CD1c-positive myeloid dendritic cell (primary cell): ENCODE results near the gene ALDH7A1.

Source experiments
- DNase-seq: peaks from one replicate; pipeline ENCODE4 v3.0.0-alpha.2; 2016; ENCODE audit errors: extremely low spot score

Gene ALDH7A1

DNA sequence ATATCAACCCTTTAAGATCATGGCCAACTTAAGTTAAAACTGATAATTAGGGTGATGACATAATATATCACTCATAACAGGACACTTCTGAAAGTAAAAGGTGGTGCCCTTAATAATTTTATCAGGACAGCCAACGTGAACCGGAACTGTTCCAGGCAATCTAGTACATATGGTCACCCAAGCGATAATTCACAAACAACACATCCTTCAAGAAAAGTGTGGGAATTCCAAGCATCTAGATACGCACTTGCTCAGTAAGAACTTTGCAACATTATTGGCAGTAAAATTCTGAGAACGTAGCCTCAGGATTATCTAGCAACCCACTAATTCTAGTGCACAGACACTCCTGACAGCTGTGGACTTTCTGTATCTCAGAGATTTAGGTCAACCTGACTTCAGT, 85.7 kb downstream of the ALDH7A1 start:
- no peak for DNase-seq

DNA sequence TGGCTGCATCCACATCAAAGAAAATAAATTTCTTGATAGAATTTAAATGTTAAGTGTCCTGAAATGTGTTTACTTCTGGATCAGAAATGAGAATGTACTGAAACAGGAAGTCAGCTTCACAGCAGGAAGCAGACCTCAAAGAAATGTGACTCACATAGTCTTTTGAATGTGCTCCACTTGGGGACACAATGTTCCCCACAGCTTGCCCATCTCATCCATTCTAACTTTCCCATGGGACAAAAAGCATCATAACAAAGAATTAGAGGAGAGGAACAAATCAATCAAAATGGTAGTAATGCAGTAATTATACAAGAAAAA, 86.1 kb downstream of the ALDH7A1 start:
- peak; percentile 25 for DNase-seq

DNA sequence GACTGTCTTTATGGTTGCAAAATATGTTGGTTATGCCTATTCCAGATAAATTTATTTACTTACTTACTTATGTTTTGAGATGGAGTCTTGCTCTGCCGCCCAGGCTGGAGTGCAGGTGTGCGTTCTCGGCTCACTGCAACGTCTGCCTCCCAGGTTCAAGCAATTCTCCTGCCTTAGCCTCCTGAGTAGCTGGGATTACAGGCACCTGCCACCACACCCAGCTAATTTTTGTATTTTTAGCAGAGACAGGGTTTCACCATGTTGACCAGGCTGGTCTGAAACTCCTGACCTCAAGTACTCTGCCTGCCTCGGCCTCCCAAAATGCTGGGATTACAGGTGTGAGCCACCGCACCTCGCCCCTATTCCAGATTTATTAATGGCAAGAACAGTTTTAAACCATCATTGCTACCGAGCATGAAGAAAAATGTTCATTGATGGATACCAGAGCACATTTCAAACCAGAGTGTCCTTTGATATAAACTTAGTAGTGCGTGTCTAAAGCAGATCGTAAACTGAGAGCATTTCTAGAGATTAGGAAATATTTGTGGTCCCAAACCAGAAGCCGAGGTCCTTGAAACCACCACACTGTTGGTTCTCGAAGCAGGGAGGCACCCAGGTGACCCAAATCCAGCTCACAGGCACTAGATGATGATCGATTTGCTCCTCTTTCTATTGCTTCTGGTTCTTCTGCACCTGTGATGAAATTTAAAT, 86.6 kb downstream of the ALDH7A1 start:
- no peak for DNase-seq

DNA sequence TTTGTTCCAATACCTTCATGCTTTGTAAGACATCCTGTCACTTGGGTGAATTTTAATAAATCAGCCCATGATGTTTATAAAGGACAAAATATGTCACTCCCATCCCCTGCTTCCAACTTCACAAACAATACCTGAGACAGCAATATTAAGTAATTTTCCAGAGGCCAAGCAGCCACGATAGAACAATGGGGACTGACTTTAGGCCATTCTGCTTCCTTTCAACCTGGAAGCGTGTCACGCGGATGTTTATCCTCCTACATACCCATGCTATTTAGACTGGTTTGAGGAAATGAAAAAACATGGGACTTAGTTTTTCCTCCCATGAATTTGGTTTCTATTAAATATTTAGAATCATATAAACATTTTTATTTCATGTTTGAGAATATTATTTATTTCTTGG, 88.9 kb downstream of the ALDH7A1 start:
- no peak for DNase-seq

DNA sequence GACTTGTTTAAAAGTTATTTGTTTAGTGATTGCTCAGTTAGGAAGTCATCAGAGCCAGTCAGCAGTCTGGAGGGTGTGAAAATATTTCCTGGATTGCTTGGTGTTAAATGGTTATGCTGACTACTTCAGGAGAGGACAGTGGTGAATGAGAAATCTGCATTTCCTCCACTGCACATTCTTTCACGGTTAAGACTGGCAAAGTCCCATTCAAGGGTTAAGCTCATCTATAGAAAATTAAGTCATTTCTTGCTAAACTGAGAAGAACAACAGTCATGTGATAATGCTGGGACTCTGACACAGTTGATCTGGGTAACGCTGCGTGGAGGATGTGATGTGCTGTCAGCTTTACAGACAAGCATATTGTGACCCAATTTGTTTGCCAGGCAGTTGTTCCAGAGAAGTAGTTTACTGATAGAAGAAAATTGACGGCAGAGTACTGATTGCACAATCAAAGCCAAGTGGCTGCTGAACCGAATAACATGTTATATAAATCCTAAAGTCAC, 91.4 kb downstream of the ALDH7A1 start:
- no peak for DNase-seq

DNA sequence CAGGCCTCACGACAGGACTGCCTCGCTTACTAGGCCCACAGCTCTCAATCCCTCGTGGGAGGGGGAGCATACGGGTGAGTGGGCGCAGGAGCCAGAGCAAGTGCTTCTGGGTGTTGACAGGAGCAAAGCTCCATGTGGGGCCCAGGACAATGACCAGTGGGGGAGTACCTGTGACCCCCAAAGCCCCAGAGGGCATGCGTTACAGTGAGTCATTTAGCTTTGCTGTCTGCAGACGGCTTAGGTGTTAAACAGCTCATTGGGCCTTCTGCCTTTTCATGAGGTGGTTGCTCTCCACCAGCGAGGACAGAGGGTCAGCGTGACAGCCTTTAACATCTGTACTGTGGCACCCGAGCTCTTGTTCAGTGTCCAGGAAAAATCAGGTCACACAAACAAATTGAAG, 93.6 kb downstream of the ALDH7A1 start:
- no peak for DNase-seq

DNA sequence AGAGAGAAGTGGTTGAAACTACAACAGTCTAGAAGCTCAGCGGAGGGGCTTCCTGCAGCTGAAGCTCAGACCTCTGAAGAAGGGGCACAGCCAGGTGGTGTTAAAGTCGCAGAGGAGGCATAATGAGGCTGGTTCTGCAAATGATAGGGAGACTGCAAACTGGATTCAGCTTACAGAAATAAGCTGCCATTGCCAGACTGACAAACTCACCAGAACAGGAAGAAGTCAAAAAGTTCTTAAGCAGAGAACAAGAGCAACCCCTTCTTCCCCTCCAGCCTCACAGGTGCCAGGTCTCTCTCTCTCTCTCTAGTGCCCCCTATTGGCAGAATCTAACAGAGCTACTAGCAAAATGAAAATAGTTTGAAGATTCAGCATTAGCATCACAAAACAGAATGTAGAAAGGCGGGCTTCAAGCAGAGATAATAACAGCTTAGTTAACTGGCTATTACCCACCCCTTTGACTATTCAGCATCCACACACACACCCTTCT, 95.1 kb downstream of the ALDH7A1 start:
- DNase-seq = peak; percentile 45

DNA sequence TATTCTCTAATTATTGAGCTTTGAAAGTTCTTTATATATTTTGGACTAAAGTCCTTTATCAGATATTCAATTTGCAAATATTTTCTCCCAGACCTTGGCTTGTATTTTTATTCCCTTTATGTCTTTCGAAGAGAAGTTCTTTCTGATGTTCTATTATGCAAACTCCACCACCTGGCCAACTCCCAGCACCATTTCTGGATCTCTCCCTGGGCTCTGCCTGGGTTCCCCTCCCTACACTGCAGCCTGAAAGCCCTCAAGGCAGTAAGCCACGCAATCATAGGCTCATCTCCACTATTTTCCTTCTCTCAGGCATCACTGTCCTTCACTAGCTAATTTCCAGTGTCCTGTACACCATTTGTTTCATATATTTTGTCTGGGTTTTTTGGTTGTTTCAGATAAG, 95.7 kb downstream of the ALDH7A1 start:
- no peak for DNase-seq

DNA sequence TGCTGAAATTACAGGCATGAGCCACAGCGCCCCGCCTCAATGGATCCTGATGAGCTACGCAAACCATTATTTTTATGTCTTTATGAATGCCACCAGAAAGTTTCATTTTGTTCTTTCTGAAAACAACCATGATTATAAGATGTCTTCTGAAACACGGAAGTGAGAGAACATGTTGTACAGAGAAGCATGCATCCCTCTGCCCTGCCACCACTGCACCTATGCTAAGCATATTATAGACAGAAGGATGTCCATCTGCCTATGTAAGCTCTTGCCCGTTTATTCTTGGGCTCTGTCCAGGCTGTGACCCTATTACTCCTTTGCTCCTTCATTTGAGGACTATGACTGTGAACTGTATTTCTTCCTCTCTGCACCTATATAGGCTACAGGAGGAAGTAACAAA, 97.5 kb downstream of the ALDH7A1 start:
- DNase-seq = no peak

DNA sequence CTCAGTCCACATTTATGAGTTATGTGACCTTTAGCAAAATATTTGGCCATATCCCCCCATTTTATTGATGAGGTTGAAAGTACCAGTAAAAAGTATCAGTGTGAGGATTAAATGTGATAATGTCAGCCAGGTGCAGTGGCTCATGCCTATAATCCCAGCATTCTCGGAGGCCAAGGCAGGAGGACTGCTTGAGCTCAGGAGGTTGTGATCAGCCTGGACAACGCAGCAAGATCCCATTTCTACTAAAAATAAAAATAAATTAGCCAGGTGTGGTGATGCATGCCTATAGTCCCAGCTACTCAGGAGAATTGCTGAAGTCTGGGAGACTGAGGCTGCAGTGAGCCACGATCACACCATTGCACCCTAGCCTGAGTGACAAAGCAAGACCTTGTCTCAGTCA, 100.6 kb downstream of the ALDH7A1 start:
- no peak for DNase-seq

DNA sequence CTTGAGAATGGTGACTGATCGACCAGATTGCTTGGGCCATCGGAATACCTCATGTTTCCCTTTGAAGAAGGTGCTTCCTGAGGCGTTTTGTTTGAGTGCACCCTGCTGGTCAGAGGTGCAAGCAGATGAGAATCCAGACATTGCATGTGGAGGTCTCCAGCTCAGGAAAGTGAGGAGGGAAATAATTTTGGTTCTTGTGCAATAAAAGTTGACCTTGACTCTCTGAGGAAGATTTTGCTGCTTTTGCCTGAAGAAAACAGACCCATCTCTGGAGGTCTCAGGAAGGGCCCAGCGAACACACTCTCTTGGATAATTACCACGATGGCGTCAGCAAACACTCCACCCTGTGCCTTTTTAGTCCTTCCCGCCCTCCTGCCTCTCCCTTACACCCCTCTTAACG, 102.1 kb downstream of the ALDH7A1 start:
- no peak for DNase-seq

DNA sequence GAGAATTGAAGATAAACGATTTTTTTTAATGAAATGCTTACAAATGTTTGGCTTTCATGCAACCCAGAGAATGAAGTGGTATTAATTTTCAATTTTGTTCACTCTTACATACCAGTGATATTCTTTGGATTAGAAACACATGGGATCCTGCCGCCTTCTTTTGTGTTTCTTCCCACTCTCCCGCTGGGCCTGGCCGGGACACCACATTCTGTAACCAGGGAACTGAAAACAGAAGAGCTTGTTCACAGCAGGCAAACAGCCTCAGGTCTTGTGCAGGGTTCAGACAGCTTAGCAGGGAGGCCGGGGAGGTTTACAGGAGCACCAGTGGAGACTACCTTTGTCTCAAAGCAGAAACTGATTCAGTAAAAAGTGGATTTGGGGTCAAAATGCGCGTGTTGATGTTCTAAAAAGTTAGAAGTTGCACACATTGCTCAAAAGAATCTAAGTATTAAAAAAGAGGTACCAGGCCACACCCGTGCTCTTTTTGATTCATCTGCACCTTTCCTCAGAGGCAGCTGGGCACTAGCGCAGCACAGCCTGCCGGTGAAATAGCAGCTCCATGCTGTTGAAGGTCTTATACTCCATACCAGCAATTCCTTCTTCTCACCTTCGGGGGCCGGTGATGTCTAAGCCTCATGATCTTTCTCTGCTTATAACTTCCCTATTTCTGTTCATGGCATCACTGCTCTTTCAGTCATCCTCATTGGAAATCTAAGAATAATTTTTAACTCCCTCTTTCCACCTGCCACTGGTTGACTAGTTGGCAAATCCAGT, 104.7 kb downstream of the ALDH7A1 start:
- DNase-seq = no peak

DNA sequence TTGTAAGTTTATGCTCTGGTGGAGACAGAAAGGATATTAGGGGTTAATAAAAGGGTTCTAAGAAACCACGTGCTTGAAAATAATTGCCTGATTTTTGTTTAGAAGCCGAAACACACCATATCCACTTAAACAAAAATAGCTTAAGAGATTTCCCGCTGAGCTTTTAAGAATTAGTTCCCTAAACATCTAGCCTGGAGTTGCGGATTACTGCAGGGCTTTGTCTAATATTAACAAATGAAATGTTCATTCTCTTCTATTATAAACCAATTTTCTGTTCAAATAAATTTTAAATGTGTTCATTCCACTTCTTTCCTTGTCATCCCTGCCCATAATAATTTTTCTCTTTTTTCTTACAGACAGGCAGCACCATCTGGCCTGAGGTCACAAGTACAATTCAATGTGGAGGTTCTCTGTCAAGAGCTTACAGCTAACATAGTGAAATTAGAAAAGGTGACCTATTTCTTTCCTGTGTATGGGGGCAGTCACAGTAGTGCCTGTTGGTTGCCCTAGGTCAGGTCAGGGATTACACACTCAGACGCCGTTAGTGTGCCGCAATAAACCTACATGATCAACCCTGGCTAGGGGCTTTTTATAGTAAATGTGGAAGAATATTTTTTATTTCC, 106.5 kb downstream of the ALDH7A1 start:
- DNase-seq = no peak

DNA sequence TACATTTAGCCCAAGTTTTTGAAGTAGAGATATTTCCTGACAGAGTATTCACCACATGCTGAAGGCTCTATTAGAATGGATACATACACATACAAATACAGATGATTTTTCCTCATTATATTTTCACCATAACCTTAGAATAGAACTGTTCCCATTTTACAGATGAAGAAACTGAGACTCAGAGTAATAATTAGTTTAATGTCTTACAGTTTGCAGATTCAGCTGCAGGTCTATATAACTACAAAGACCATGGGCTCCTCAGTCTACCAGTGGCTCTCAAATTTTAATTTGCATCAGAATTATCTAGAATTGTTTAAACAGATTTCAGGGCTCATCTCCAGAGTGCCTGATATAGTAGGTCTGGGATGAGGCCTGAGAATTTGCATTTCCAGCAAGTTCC, 107.4 kb downstream of the ALDH7A1 start:
- no peak for DNase-seq

DNA sequence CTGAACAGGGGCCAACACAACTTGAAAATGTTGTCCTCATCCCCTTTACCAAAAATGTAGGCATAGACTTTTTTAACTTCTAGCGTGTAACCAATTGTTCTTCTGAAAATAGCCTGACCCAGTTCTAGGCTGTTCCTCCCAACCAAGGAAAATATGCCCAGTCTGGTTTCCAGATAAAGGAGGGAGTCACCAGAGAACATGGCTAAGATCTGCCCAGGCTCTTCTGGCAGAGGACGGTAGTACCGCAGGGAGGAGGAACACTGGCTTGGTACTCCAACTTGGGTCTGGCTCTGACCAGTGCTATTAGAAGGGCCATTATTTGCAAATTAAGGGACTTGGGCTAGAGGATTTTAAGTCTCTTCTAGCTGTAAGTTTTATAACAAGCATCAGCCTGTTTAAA, 108.7 kb downstream of the ALDH7A1 start:
- DNase-seq = no peak

DNA sequence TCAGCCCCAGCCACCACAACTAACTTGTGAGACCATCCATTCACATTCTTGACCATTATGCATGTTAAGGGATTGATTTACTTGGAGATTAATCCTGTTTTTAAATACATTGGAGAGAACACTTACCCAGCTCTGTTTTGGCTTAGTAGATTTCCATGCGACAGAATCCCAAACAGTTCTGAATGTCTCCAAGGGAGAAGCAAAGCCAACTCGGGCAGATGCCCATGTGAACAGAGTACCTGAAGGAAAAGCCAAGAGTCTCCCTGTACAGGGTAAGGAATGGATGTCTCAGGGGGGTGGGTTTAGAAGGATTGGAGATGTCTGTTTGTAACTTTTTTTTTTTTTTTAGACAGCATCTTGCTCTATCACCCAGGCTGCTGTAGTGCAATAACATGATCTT, 110.8 kb downstream of the ALDH7A1 start:
- no peak for DNase-seq

DNA sequence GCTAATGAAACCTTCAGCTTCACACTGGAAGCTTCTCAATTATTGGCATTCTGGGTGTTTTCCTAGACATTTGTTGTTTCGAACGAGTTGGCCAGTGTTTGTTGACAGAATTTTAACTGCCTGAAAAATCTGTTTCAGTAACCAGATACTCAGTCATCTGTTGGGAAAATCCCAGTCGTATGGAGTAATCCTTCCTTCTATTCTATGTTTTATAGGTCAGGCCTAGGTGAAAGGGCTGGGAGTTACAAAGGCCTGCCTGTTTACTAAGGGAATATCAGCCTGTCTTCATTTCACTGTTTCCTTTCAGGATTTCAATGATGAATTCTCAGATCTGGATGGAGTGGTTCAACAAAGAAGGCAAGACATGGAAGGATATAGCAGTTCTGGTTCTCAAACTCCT, 111.9 kb downstream of the ALDH7A1 start:
- DNase-seq = no peak

DNA sequence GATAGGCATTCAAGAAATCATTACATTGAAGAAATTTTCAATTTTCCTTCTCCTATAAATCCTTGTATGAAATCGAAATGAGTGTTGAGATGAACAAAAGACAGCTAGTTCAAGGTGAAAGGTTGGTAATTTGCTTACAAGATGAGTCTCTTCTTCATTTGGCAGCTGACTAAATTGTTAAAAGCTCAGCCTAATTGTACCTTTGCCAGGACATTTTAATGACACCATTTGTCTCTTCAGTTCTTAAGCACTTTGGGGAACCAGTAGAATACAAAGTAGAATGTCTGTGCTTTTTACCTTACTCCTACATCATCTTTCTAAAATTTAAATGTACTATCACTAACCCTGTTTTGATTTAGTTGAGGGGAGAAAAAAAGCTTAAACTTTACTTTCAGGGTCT, 112.4 kb downstream of the ALDH7A1 start:
- DNase-seq = no peak

DNA sequence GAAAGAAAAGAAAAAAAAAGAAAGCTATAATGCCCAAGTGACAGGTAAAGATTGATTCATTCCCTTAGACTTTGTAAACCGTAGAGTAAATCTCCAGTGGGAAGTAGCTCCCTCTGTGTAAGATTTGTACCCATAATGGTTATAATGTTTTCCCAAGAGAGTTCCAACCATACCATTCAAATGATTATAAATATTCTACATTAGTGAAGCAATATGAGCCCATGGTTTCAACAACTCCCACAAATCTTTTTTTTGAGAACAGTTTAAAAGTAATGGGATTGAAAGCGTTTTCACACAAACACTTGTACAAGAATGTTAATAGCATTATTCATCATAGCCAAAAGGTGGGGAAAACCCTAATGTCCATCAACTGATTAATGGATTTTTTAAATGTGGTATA, 113.8 kb downstream of the ALDH7A1 start:
- no peak for DNase-seq
